Hepatic stellate cell (primary cell): Measurements from ENCODE around the gene ULBP3.
"Not testable (repeated sequence)": the region's sequence is repeated elsewhere in the genome, so short reads cannot be mapped to it uniquely, and the experiment has no call there.

ENCODE experiments used
- DNase-seq: peaks from one replicate; pipeline ENCODE4 v3.0.0; 2011; ENCODE audit warnings: low spot score

Gene ULBP3

GRCh38 chr6:150015281-150016001 lies 53.5 kb downstream of the ULBP3 start:
- DNase-seq: not testable (repeated sequence)

GRCh38 chr6:150014623-150015280 lies 54.2 kb downstream of the ULBP3 start:
- DNase-seq: not testable (repeated sequence)

- not testable (repeated sequence) for DNase-seq
These were observed 54.9 kb downstream of the ULBP3 start for GRCh38 chr6:150013785-150014622.

- not testable (repeated sequence) for DNase-seq
These were observed 55.8 kb downstream of the ULBP3 start for GRCh38 chr6:150012846-150013784.
